Bronchus fibroblast of lung (primary cell): ENCODE measurements around the gene WDR41. TPM values are rescaled to one million over a fixed set of nuclear protein-coding genes. Genes with fewer than 3 reads are reported as not detected.

Source experiments
- total RNA-seq: library from RNA; depleted of rRNA; stranded (reverse); fragments of >200 nt; gene quantifications from 2 replicates; pipeline ENCODE4 v1.2.3, GENCODE V29; 2015

WDR41 gene
- total RNA-seq: 64.2 and 73.0 TPM in 2 replicates

DNA sequence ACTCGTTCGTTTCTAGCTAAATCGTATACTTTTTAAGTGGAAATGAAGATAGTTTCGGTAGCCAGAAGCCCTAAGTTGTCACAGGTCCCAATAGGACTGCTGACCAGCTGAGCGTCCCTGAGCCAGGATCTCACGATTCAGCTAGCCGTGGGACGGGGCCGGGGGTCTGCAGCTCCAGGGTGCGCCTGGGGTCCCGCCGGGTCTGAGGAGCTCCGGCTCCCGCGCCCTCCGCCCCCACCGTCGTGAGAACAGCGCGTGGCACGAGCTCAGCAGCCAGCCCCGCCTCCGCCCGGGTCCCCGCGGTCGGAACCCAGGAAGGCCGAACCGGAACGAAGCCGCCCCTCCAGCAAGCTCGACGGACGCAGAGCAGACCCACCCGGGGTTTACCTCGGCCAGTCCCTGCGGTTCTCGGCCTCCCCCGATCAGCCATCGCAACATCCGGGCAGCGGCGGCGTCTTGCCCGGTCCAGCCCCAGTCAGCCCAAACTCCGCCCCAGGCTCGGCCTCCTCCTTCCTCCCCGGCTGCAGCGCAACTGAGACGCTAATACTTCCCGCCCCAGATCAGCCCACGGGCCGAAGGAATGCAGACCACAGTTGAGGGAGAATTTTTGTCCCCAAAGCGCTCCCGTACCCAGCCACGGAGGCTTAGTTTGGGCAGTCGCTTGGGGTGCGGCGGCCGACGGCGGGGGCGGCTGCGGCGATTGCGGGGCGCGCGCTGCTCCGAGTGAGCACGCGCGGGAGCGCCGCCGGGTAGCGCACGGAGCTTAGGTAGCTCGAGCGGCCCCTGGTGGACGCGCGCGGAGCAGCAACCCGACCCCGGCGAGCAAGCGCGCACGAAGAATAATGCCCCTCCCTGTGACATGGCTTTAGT is at the start of gene WDR41:
WDR41 (minus strand) TSS at position 534 of the 870 bp plus-strand sequence; CDS start at position 438, 96 bp downstream.

Other genes starting within 250 kb of the WDR41 start
- gene OTP, start 146.4 kb upstream of the WDR41 start, total RNA-seq: not detected in 2 replicates